K562 (cell line): ENCODE data around the gene TNFAIP1. TPM values are rescaled to one million over a fixed set of nuclear protein-coding genes. Genes with fewer than 3 reads are reported as not detected.

Source experiments
- CREBBP ChIP-seq: IDR thresholded peaks from one replicate; pipeline ENCODE4 v1.6.1; 2012; ENCODE audit warnings: low read depth, mild to moderate bottlenecking, control low read depth, inconsistent platforms, low read length
- GATAD2A ChIP-seq: fragments of 450-650 bp; IDR thresholded peaks from 2 replicates; pipeline ENCODE4 v1.6.1; 2017
- GMEB1 ChIP-seq: fragments of 250-450 bp; sonication (Bioruptor Pico); IDR thresholded peaks from 2 replicates; pipeline ENCODE4 v1.4.0; 2020; ENCODE audit warnings: mild to moderate bottlenecking
- KDM1A ChIP-seq, 2 experiments: fragments of 450-650 bp; IDR thresholded peaks; 2 replicates each; pipeline ENCODE4 v1.6.1; 2016; ENCODE audit warnings: mild to moderate bottlenecking in 2 of 2
- NBN ChIP-seq: fragments of 450-650 bp; IDR thresholded peaks from 2 replicates; pipeline ENCODE4 v1.6.1; 2016; ENCODE audit warnings: low read depth, mild to moderate bottlenecking
- NCOR1 ChIP-seq: fragments of 450-650 bp; IDR thresholded peaks from 2 replicates; pipeline ENCODE4 v1.6.1; 2016; ENCODE audit warnings: mild to moderate bottlenecking, moderate library complexity
- NR2C2 ChIP-seq, 2 experiments: fragments of 200-800 bp in 1 of 2; sonication (Bioruptor generic) in 1 of 2; sonication (generic) in 1 of 2; formaldehyde crosslinking in 1 of 2; IDR thresholded peaks; 2 replicates each; pipeline versions ENCODE4 v1.6.1 to v1.8.0; 2016 to 2022; ENCODE audit warnings: mild to moderate bottlenecking in 1 of 2, missing compliant biosample characterization in 1 of 2, missing genetic modification characterization in 1 of 2, missing genetic modification reagents in 1 of 2
- NR4A1 ChIP-seq, 2 experiments: fragments of 250-450 bp in 1 of 2; fragments of 450-650 bp in 1 of 2; sonication (Bioruptor Pico) in 1 of 2; IDR thresholded peaks; 2 replicates each; pipeline versions ENCODE4 v1.4.0 to v1.6.1; 2016 to 2020; ENCODE audit warnings: mild to moderate bottlenecking in 2 of 2, missing compliant biosample characterization in 1 of 2, missing genetic modification characterization in 1 of 2, moderate library complexity in 1 of 2
- SLC30A9 ChIP-seq: fragments of 250-450 bp; sonication (Bioruptor Pico); IDR thresholded peaks from 2 replicates; pipeline ENCODE4 v1.8.0; 2022; ENCODE audit warnings: mild to moderate bottlenecking, moderate library complexity
- TAF1 ChIP-seq: IDR thresholded peaks from 2 replicates; pipeline ENCODE4 v1.6.1; 2011; ENCODE audit warnings: mild to moderate bottlenecking, low read length, moderate library complexity; ENCODE audit not compliant: insufficient read depth, control insufficient read depth, severe bottlenecking; ENCODE audit errors: extremely low read depth
- TAF15 ChIP-seq: fragments of 200-400 bp; formaldehyde crosslinking; IDR thresholded peaks from 2 replicates; pipeline ENCODE4 v1.6.1; 2017; ENCODE audit warnings: mild to moderate bottlenecking, low read depth, low read length, moderate library complexity
- UBTF ChIP-seq, 2 experiments: IDR thresholded peaks; 2 replicates each; pipeline ENCODE4 v1.6.1; 2012; ENCODE audit warnings: improper control_type of control experiment in 2 of 2, low read depth in 2 of 2, low read length in 2 of 2, borderline replicate concordance in 1 of 2
- YY1 ChIP-seq, 3 experiments: IDR thresholded peaks; 2 replicates each; pipeline ENCODE4 v1.6.1; 2011; ENCODE audit warnings: low read length in 2 of 3, mild to moderate bottlenecking in 2 of 3, moderate library complexity in 2 of 3, borderline replicate concordance in 1 of 3, control low read depth in 1 of 3, low read depth in 1 of 3; ENCODE audit not compliant: insufficient read depth in 3 of 3, insufficient replicate concordance in 2 of 3, control insufficient read depth in 1 of 3, insufficient read length in 1 of 3; ENCODE audit errors: extremely low read depth in 1 of 3
- ZBTB5 ChIP-seq: fragments of 450-650 bp; IDR thresholded peaks from 2 replicates; pipeline ENCODE4 v1.6.1; 2017; ENCODE audit warnings: antibody characterized with exemption
- ZNF12 ChIP-seq: sonication (generic); formaldehyde crosslinking; IDR thresholded peaks from 2 replicates; pipeline ENCODE4 v1.4.0; 2020; ENCODE audit warnings: mild to moderate bottlenecking, missing genetic modification reagents
- ZNF551 ChIP-seq: fragments of 250-450 bp; sonication (Bioruptor Pico); IDR thresholded peaks from 2 replicates; pipeline ENCODE4 v1.5.0; 2021; ENCODE audit warnings: mild to moderate bottlenecking, moderate library complexity
- ZNF696 ChIP-seq: fragments of 250-450 bp; sonication (Bioruptor Pico); conservative IDR thresholded peaks from 2 replicates; pipeline ENCODE4 v1.4.0; 2020; ENCODE audit warnings: mild to moderate bottlenecking, moderate library complexity
- polyA plus RNA-seq, 8 experiments: library from polyadenylated mRNA; depleted of rRNA in 4 of 8; stranded (reverse) in 5 of 8; unstranded in 3 of 8; fragments of >200 nt; fragmentation: Nextera tagmentation in 2 of 8; fragmentation: Illumina TruSeq in 1 of 8; extraction: Ambion mirVana in 2 of 8; extraction: Trizol in 1 of 8; gene quantifications; 2 replicates each; pipeline versions ENCODE4 v1.2.1 to v1.2.3, GENCODE V29; 2011 to 2014; ENCODE audit warnings: inconsistent platforms in 1 of 8, missing spikeins in 1 of 8
- total RNA-seq, 7 experiments: library from RNA; depleted of rRNA in 6 of 7; stranded (reverse); fragments of >200 nt in 6 of 7; fragmentation: Illumina TruSeq in 2 of 7; extraction: Trizol in 2 of 7; gene quantifications; 2 replicates each; pipeline versions ENCODE4 v1.2.1 to v1.2.3, GENCODE V29; 2011 to 2021; ENCODE audit warnings: low replicate concordance in 1 of 7

TNFAIP1 gene
- total and polyA plus RNA-seq, 9 of the 15 experiments (the other 6 are each of a cell fraction or from before 2014, with no cell fraction given), result 2.1 to 20.1 (median 8.2) TPM

GRCh38 chr17:28317966-28318758 is 17.4 kb upstream of the TNFAIP1 start (continued):
- TF ChIP-seq YY1 (IDR thresholded peaks at IDR 0.05; ENCODE audit: borderline replicate concordance in 1 of 3, control insufficient read depth in 1 of 3, extremely low read depth in 1 of 3, insufficient read depth in 3 of 3, insufficient read length in 1 of 3, insufficient replicate concordance in 2 of 3, low read depth in 1 of 3, low read length in 2 of 3) (peak in 1 of 3 experiments; percentile 14), GATAD2A (0 out of 2 replicates have a peak, but pooled peaks have one; percentile 1), NCOR1 (no peak), ZNF551 (CRISPR knock-in tag) (no peak), NR2C2 (CRISPR knock-in tag; IDR thresholded peaks at IDR 0.05) (no peak), NR2C2 (tag; IDR thresholded peaks at IDR 0.05) (peak; percentile 49; the same call in 1 of the 2 replicates), SLC30A9 (CRISPR knock-in tag) (no peak), TAF1 (peak; percentile 45), KDM1A (IDR thresholded peaks at IDR 0.05) (no peak), NBN (0 out of 2 replicates have a peak, but pooled peaks have one; percentile 18), UBTF (IDR thresholded peaks at IDR 0.05; ENCODE audit: borderline replicate concordance in 1 of 2, low read depth in 2 of 2, low read length in 2 of 2) (0 out of 4 replicates have a peak, but pooled peaks have one; percentile 46 to 59), GMEB1 (CRISPR knock-in tag) (peak; percentile 16; the same call in 1 of the 2 replicates), ZNF12 (CRISPR knock-in tag) (0 out of 2 replicates have a peak, but pooled peaks have one; percentile 31), NR4A1 (CRISPR knock-in tag; IDR thresholded peaks at IDR 0.05) (no peak), NR4A1 (tag; IDR thresholded peaks at IDR 0.05) (0 out of 2 replicates have a peak, but pooled peaks have one; percentile 43), TAF15 (no peak), ZNF696 (CRISPR knock-in tag) (no peak), CREBBP (no peak), ZBTB5 (no peak)
